ENCODE data around the gene PLP1.

DNA sequence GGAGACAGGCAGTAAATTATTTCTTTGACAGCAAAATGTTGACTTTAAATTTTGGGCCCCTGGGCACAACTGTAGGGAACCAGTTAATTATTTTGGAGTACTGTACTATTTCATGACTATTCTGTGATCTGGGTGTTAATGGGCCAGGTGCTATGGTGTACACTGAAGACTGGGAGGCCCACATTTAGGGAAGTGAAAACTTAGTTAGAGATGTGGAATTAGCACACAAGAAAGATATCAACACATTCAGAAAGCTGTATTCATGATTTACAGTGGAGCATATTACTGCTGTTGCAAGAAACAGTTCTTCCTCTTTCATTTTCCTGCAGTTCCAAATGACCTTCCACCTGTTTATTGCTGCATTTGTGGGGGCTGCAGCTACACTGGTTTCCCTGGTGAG is 12.4 kb downstream of the PLP1 start:
- TF ChIP-seq POLR2A (IDR thresholded peaks at IDR 0.05), result no peak
- TF ChIP-seq, protein P1, sequence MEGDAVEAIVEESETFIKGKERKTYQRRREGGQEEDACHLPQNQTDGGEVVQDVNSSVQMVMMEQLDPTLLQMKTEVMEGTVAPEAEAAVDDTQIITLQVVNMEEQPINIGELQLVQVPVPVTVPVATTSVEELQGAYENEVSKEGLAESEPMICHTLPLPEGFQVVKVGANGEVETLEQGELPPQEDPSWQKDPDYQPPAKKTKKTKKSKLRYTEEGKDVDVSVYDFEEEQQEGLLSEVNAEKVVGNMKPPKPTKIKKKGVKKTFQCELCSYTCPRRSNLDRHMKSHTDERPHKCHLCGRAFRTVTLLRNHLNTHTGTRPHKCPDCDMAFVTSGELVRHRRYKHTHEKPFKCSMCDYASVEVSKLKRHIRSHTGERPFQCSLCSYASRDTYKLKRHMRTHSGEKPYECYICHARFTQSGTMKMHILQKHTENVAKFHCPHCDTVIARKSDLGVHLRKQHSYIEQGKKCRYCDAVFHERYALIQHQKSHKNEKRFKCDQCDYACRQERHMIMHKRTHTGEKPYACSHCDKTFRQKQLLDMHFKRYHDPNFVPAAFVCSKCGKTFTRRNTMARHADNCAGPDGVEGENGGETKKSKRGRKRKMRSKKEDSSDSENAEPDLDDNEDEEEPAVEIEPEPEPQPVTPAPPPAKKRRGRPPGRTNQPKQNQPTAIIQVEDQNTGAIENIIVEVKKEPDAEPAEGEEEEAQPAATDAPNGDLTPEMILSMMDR (IDR thresholded peaks at IDR 0.05), result no peak
